SHP77 treated with DMSO at 0.1 percent for 48 hours (cell line): ENCODE data around the gene CSMD2.

Experiments
- DNase-seq: peaks from one replicate; lab custom pipeline; 2025; lab: John Stamatoyannopoulos, UW

Gene CSMD2

GRCh38 chr1:34155860-34156259 lies 9.2 kb downstream of the CSMD2 start:
- DNase-seq: no peak

- DNase-seq: no peak
Observed at GRCh38 chr1:34153246-34153645, 11.8 kb downstream of the CSMD2 start.

GRCh38 chr1:34149501-34149900 lies 15.5 kb downstream of the CSMD2 start:
- no peak for DNase-seq

GRCh38 chr1:34147301-34147700 lies 17.7 kb downstream of the CSMD2 start:
- DNase-seq: no peak

GRCh38 chr1:34144766-34145165 lies 20.3 kb downstream of the CSMD2 start:
- DNase-seq: no peak

GRCh38 chr1:34143975-34144374 lies 21.1 kb downstream of the CSMD2 start:
- DNase-seq: no peak

- DNase-seq: no peak
Observed at GRCh38 chr1:34140011-34140676, 24.9 kb downstream of the CSMD2 start.

- no peak for DNase-seq
Observed at GRCh38 chr1:34137411-34137810, 27.6 kb downstream of the CSMD2 start.

- no peak for DNase-seq
Observed at GRCh38 chr1:34132161-34132420, 32.9 kb downstream of the CSMD2 start.

GRCh38 chr1:34131396-34132160 lies 33.5 kb downstream of the CSMD2 start:
- no peak for DNase-seq

GRCh38 chr1:34130306-34130705 lies 34.7 kb downstream of the CSMD2 start:
- DNase-seq: no peak

- no peak for DNase-seq
Observed at GRCh38 chr1:34129630-34130029, 35.4 kb downstream of the CSMD2 start.

GRCh38 chr1:34128186-34128889 lies 36.7 kb downstream of the CSMD2 start:
- no peak for DNase-seq

GRCh38 chr1:34127006-34128000 lies 37.7 kb downstream of the CSMD2 start:
- no peak for DNase-seq

- no peak for DNase-seq
Observed at GRCh38 chr1:34126486-34126885, 38.5 kb downstream of the CSMD2 start.

GRCh38 chr1:34125721-34126380 lies 39.2 kb downstream of the CSMD2 start:
- DNase-seq: no peak

- no peak for DNase-seq
Observed at GRCh38 chr1:34122080-34122932, 42.7 kb downstream of the CSMD2 start.

GRCh38 chr1:34115233-34115632 lies 49.8 kb downstream of the CSMD2 start:
- no peak for DNase-seq

- DNase-seq: no peak
Observed at GRCh38 chr1:34113887-34114286, 51.1 kb downstream of the CSMD2 start.

GRCh38 chr1:34113362-34113761 lies 51.7 kb downstream of the CSMD2 start:
- DNase-seq: no peak

GRCh38 chr1:34108711-34109110 lies 56.3 kb downstream of the CSMD2 start:
- DNase-seq: no peak
